BE2C (cell line): ENCODE data around the gene WT1.

Source experiments
- DNase-seq: peaks from one replicate; pipeline ENCODE4 v3.0.0-alpha.2; 2020
- H3K27me3 ChIP-seq: fragments of 250-450 bp; sonication (Bioruptor Pico); 2 replicates; pipeline ENCODE4 v1.5.1; 2020; ENCODE audit warnings: mild to moderate bottlenecking
- H3K36me3 ChIP-seq: fragments of 250-450 bp; sonication (Bioruptor Pico); 2 replicates; pipeline ENCODE4 v1.5.1; 2020; ENCODE audit warnings: mild to moderate bottlenecking
- H3K4me1 ChIP-seq: fragments of 250-450 bp; sonication (Bioruptor Pico); 2 replicates; pipeline ENCODE4 v1.5.1; 2020
- H3K4me3 ChIP-seq: 2 replicates; pipeline ENCODE4 v1.5.1; 2011; ENCODE audit warnings: low read depth, low read length
- H3K9me3 ChIP-seq: fragments of 250-450 bp; sonication (Bioruptor Pico); 2 replicates; pipeline ENCODE4 v1.5.1; 2020
- CTCF ChIP-seq: IDR thresholded peaks from 2 replicates; pipeline ENCODE4 v1.5.1; 2012; ENCODE audit warnings: mild to moderate bottlenecking, low read depth, low read length

WT1 gene

GRCh38 chr11:32440312-32440908 is 5.1 kb upstream of the WT1 start:
- no peak overlapping the region for H3K4me3 ChIP-seq
- no peak for TF ChIP-seq CTCF
- H3K4me1 ChIP-seq: no peaks in the 10 kb centered on the region
- no peaks in the 10 kb centered on the region for H3K27me3 ChIP-seq
- no peaks in the 10 kb centered on the region for H3K9me3 ChIP-seq
- DNase-seq: no peak
- no peaks in the 10 kb centered on the region for H3K36me3 ChIP-seq

- H3K27me3 ChIP-seq: no peaks in the 10 kb centered on the region
- H3K4me1 ChIP-seq: no peaks in the 10 kb centered on the region
- TF ChIP-seq CTCF: no peak
- no peaks in the 10 kb centered on the region for H3K36me3 ChIP-seq
- DNase-seq: no peak
- H3K4me3 ChIP-seq: no peak overlapping the region
- H3K9me3 ChIP-seq: no peaks in the 10 kb centered on the region
Observed at GRCh38 chr11:32439501-32440210, 4.3 kb upstream of the WT1 start.

GRCh38 chr11:32438866-32439489 is 3.6 kb upstream of the WT1 start:
- no peaks in the 10 kb centered on the region for H3K4me1 ChIP-seq
- H3K36me3 ChIP-seq: no peaks in the 10 kb centered on the region
- no peak for TF ChIP-seq CTCF
- no peaks in the 10 kb centered on the region for H3K27me3 ChIP-seq
- H3K4me3 ChIP-seq: no peak overlapping the region
- DNase-seq: no peak
- H3K9me3 ChIP-seq: no peaks in the 10 kb centered on the region

GRCh38 chr11:32438346-32438865 is 3.1 kb upstream of the WT1 start:
- no peak for TF ChIP-seq CTCF
- H3K36me3 ChIP-seq: no peaks in the 10 kb centered on the region
- H3K4me1 ChIP-seq: no peaks in the 10 kb centered on the region
- no peak overlapping the region for H3K4me3 ChIP-seq
- DNase-seq: no peak
- H3K9me3 ChIP-seq: no peaks in the 10 kb centered on the region
- no peaks in the 10 kb centered on the region for H3K27me3 ChIP-seq

GRCh38 chr11:32437495-32438345 is 2.4 kb upstream of the WT1 start:
- Histone ChIP-seq H3K4me1 (no peaks in the 10 kb centered on the region), H3K4me3 (no peak overlapping the region), H3K27me3 (no peaks in the 10 kb centered on the region), H3K9me3 (no peaks in the 10 kb centered on the region), H3K36me3 (no peaks in the 10 kb centered on the region)
- no peak for TF ChIP-seq CTCF
- no peak for DNase-seq
